IMR-90 (cell line): ENCODE results near the gene LEPROT.

Experiments used
- BHLHE40 ChIP-seq: fragments of 150-350 bp; IDR thresholded peaks from 2 replicates; pipeline ENCODE4 v1.6.1; 2016; ENCODE audit warnings: mild to moderate bottlenecking, low read depth, low read length
- CEBPB ChIP-seq: IDR thresholded peaks from 2 replicates; pipeline ENCODE4 v1.6.1; 2012; ENCODE audit warnings: low read depth, low read length, improper control_type of control experiment
- CTCF ChIP-seq: conservative IDR thresholded peaks from 2 replicates; pipeline ENCODE4 v1.5.1; 2012; ENCODE audit warnings: mild to moderate bottlenecking, low read depth, low read length, improper control_type of control experiment
- FOS ChIP-seq: fragments of 150-350 bp; IDR thresholded peaks from 2 replicates; pipeline ENCODE4 v1.6.1; 2016; ENCODE audit warnings: low read depth, low read length
- MXI1 ChIP-seq: IDR thresholded peaks from 2 replicates; pipeline ENCODE4 v1.6.1; 2012; ENCODE audit warnings: low read depth, mild to moderate bottlenecking, low read length, moderate library complexity, borderline replicate concordance
- POLR2A ChIP-seq: IDR thresholded peaks from 2 replicates; pipeline ENCODE4 v1.6.1; 2012; ENCODE audit warnings: mild to moderate bottlenecking, low read depth, low read length
- RCOR1 ChIP-seq: IDR thresholded peaks from 2 replicates; pipeline ENCODE4 v1.6.1; 2012; ENCODE audit warnings: mild to moderate bottlenecking, low read length, improper control_type of control experiment; ENCODE audit not compliant: insufficient replicate concordance
- RFX5 ChIP-seq: IDR thresholded peaks from 2 replicates; pipeline ENCODE4 v1.8.0; 2012; ENCODE audit warnings: low read depth, mild to moderate bottlenecking, low read length, moderate library complexity
- SMC3 ChIP-seq: fragments of 150-350 bp; IDR thresholded peaks from 2 replicates; pipeline ENCODE4 v1.6.1; 2016; ENCODE audit warnings: low read depth, mild to moderate bottlenecking, antibody characterized with exemption, low read length, moderate library complexity
- TF ChIP-seq, protein P1 (sequence below): fragments of 150-350 bp; IDR thresholded peaks from 2 replicates; pipeline ENCODE4 v1.6.1; 2017; ENCODE audit warnings: mild to moderate bottlenecking, antibody characterized with exemption, low read length, low read depth

- TF ChIP-seq FOS (no peak), RFX5 (no peak), CTCF (no peak), POLR2A (no peak), CEBPB (no peak), MXI1 (no peak), RCOR1 (no peak), SMC3 (no peak), BHLHE40 (no peak)
- TF ChIP-seq, protein P1, sequence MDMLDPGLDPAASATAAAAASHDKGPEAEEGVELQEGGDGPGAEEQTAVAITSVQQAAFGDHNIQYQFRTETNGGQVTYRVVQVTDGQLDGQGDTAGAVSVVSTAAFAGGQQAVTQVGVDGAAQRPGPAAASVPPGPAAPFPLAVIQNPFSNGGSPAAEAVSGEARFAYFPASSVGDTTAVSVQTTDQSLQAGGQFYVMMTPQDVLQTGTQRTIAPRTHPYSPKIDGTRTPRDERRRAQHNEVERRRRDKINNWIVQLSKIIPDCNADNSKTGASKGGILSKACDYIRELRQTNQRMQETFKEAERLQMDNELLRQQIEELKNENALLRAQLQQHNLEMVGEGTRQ = no peak
Measured at GRCh38 chr1:65444128-65444640, 23.7 kb downstream of the LEPROT start.
